Hepatocyte (in vitro differentiated cells): Measurements from ENCODE around the gene RPGRIP1. TPM values are rescaled to one million over a fixed set of nuclear protein-coding genes. Genes with fewer than 3 reads are reported as not detected.
A peak's percentile ranks its signal among the peaks of the same experiment; 100 is the strongest.
"Not testable (repeated sequence)": the region's sequence is repeated elsewhere in the genome, so short reads cannot be mapped to it uniquely, and the experiment has no call there.

Source experiments
- DNase-seq: peaks from one replicate; pipeline ENCODE4 v3.0.0-alpha.2; 2016; ENCODE audit warnings: low spot score
- H2AFZ ChIP-seq: fragments of 200-600 bp; sonication (generic); 2 replicates; pipeline ENCODE4 v1.6.0; 2016; ENCODE audit warnings: antibody characterized with exemption, mild to moderate bottlenecking
- H3K27ac ChIP-seq: fragments of 200-600 bp; sonication (generic); 2 replicates; pipeline ENCODE4 v1.5.1; 2016; ENCODE audit warnings: mild to moderate bottlenecking
- H3K27me3 ChIP-seq: fragments of 200-600 bp; sonication (generic); 2 replicates; pipeline ENCODE4 v1.6.1; 2016
- H3K36me3 ChIP-seq: fragments of 200-600 bp; sonication (generic); replicated peaks from 2 replicates; pipeline ENCODE4 v1.5.1; 2016; ENCODE audit warnings: low read depth; ENCODE audit not compliant: insufficient read depth
- H3K4me1 ChIP-seq: fragments of 200-600 bp; sonication (generic); 2 replicates; pipeline ENCODE4 v1.5.1; 2016; ENCODE audit warnings: mild to moderate bottlenecking, moderate library complexity; ENCODE audit not compliant: insufficient read depth
- H3K4me2 ChIP-seq: fragments of 200-600 bp; sonication (generic); 2 replicates; pipeline ENCODE4 v1.6.0; 2016
- H3K4me3 ChIP-seq: fragments of 200-600 bp; sonication (generic); 2 replicates; pipeline ENCODE4 v1.5.1; 2016; ENCODE audit warnings: mild to moderate bottlenecking
- H3K79me2 ChIP-seq: fragments of 200-600 bp; sonication (generic); 2 replicates; pipeline ENCODE4 v1.6.0; 2017; ENCODE audit warnings: mild to moderate bottlenecking
- H3K9me2 ChIP-seq: fragments of 200-600 bp; sonication (generic); replicated peaks from 2 replicates; pipeline ENCODE4 v1.6.0; 2017; ENCODE audit warnings: mild to moderate bottlenecking; ENCODE audit not compliant: insufficient read depth
- H3K9me3 ChIP-seq: fragments of 200-600 bp; sonication (generic); 2 replicates; pipeline ENCODE4 v1.5.1; 2016; ENCODE audit warnings: low read depth, mild to moderate bottlenecking
- H4K20me1 ChIP-seq: fragments of 200-600 bp; sonication (generic); 2 replicates; pipeline ENCODE4 v1.6.0; 2016; ENCODE audit warnings: mild to moderate bottlenecking; ENCODE audit not compliant: insufficient read depth, poor library complexity, severe bottlenecking
- EZH2 ChIP-seq: fragments of 200-600 bp; sonication (generic); IDR thresholded peaks from 2 replicates; pipeline ENCODE4 v1.6.1; 2016; ENCODE audit warnings: antibody characterized with exemption, mild to moderate bottlenecking, borderline replicate concordance
- EZH2phosphoT487 ChIP-seq: fragments of 200-600 bp; sonication (generic); IDR thresholded peaks from one replicate; pipeline ENCODE4 v1.6.1; 2018; ENCODE audit warnings: antibody characterized with exemption, mild to moderate bottlenecking, low read depth, moderate library complexity; ENCODE audit not compliant: unreplicated experiment, severe bottlenecking
- WGBS: methylation state at CpG from one replicate; pipeline ENCODE4 v1.1.6; 2016; ENCODE audit warnings: low lambda C conversion rate; ENCODE audit errors: missing lambda C conversion rate; 5-methylcytosine and 5-hydroxymethylcytosine counted together
- polyA plus RNA-seq: library from polyadenylated mRNA; unstranded; fragments of >200 nt; fragmentation: Nextera tagmentation; extraction: Ambion mirVana; gene quantifications from 2 replicates; pipeline ENCODE4 v1.2.1, GENCODE V29; 2016
- total RNA-seq: library from RNA; depleted of rRNA; stranded (reverse); fragments of >200 nt; gene quantifications from 2 replicates; pipeline ENCODE4 v1.2.3, GENCODE V29; 2014
- TF ChIP-seq, protein P1 (sequence below): fragments of 200-600 bp; sonication (generic); IDR thresholded peaks from 2 replicates; pipeline ENCODE4 v1.5.1; 2016; ENCODE audit warnings: antibody characterized with exemption, mild to moderate bottlenecking; ENCODE audit not compliant: poor library complexity

RPGRIP1 gene
- total and polyA plus RNA-seq, 2 experiments from 2014 or later, result 0.07 TPM; not detected in 1

DNA sequence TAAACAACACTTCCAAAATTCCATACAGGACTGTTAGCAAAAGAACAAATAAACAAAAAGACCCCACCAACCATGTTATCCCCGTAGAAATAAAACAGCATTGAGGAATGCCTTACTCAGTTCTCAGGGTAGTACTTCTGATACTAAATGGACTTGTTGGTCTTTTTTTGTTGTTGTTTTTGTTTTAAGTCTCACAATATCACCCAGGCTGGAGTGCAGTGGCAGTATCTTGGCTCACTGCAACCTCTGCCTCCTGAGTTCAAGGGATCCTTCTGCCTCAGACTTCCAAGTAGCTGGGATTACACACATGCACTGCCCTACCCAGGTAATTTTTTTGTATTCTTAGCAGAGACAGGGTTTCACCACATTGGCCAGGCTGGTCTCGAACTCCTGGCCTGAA is 27.7 kb upstream of the RPGRIP1 start:
- WGBS, result 93% methylated on average over 2 of the region's 2 CpGs
- H3K9me3 ChIP-seq, result no peaks in the 10 kb centered on the region
- H3K4me1 ChIP-seq, result peaks cover 7% of the 10 kb centered on the region
- H3K79me2 ChIP-seq, result peaks cover 100% of the 10 kb centered on the region
- no peak overlapping the region for H3K27ac ChIP-seq
- no peaks in the 10 kb centered on the region for H3K9me2 ChIP-seq
- no peaks in the 10 kb centered on the region for H3K27me3 ChIP-seq
- no peak overlapping the region for H3K4me2 ChIP-seq
- H4K20me1 ChIP-seq, result peaks cover 100% of the 10 kb centered on the region
- DNase-seq, result no peak
- TF ChIP-seq EZH2phosphoT487, result no peak
- TF ChIP-seq, protein P1, sequence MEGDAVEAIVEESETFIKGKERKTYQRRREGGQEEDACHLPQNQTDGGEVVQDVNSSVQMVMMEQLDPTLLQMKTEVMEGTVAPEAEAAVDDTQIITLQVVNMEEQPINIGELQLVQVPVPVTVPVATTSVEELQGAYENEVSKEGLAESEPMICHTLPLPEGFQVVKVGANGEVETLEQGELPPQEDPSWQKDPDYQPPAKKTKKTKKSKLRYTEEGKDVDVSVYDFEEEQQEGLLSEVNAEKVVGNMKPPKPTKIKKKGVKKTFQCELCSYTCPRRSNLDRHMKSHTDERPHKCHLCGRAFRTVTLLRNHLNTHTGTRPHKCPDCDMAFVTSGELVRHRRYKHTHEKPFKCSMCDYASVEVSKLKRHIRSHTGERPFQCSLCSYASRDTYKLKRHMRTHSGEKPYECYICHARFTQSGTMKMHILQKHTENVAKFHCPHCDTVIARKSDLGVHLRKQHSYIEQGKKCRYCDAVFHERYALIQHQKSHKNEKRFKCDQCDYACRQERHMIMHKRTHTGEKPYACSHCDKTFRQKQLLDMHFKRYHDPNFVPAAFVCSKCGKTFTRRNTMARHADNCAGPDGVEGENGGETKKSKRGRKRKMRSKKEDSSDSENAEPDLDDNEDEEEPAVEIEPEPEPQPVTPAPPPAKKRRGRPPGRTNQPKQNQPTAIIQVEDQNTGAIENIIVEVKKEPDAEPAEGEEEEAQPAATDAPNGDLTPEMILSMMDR, result no peak
- TF ChIP-seq EZH2, result no peak
- no peak overlapping the region for H3K4me3 ChIP-seq
- no peak overlapping the region for H2AFZ ChIP-seq
- H3K36me3 ChIP-seq, result no peaks in the 10 kb centered on the region

DNA sequence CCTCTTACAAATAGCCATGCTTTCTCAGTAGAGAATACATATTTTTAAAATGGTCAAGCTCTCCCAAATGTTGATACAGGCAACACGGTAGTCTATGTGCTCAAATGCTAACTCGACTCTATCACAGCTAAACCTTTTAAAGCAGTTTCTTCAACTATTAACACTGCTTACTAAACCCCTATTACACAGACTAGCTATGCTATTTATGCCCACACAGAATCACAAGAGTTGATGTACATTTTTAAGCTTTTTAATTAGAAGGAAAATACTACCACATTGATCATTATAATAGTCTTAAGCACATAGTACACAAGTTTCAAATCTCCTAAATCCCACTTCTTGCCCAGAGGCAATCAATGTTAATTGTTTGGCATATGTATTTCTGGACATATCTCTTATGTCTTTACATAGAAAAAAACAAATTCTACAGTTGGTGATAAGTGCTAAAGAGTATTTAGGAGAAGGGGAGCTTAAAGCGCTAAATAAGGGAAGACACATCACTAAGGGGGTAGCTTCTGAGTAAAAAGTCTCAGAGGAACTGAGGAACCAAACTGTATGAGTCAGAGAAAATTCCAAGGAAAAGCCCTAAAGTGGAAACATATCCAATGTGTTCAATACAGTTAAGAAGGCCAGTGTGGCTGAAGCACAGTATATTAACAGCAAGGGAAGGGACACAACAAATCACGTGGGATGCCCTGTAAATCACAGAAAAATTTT is 24.3 kb upstream of the RPGRIP1 start:
- DNase-seq, result no peak
- Histone ChIP-seq H3K79me2 (peaks cover 100% of the 10 kb centered on the region), H3K4me1 (peaks cover 22% of the 10 kb centered on the region), H3K36me3 (no peaks in the 10 kb centered on the region), H3K9me3 (no peaks in the 10 kb centered on the region), H2AFZ (no peak overlapping the region), H3K4me2 (peak overlapping the region; percentile 44), H3K4me3 (no peak overlapping the region), H3K9me2 (no peaks in the 10 kb centered on the region), H4K20me1 (peaks cover 100% of the 10 kb centered on the region), H3K27ac (peak overlapping the region; percentile 3), H3K27me3 (no peaks in the 10 kb centered on the region)
- TF ChIP-seq EZH2phosphoT487 (no peak), EZH2 (no peak)
- TF ChIP-seq, protein P1, result no peak
- WGBS, result 71% methylated on average over 4 of the region's 4 CpGs

DNA sequence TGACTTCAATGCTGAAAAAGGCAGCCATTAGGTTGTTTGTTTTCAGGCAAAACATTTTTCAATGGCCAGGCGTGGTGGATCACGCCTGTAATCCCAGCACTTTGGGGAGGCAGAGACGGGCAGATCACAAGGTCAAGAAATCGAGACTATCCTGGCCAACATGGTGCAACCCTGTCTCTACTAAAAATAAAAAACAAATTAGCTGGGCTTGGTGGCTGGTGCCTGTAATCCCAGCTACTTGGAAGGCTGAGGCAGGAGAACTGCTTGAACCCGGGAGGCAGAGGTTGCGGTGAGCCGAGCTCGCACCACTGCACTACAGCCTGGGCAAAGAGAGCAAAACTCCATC is 23.8 kb upstream of the RPGRIP1 start:
- H3K36me3 ChIP-seq, H3K9me3 ChIP-seq, H3K27me3 ChIP-seq, H2AFZ ChIP-seq, DNase-seq, H3K4me3 ChIP-seq, H3K9me2 ChIP-seq: not testable (repeated sequence)
- peaks cover 22% of the 10 kb centered on the region for H3K4me1 ChIP-seq
- peak overlapping the region; percentile 3 for H3K27ac ChIP-seq
- H3K79me2 ChIP-seq, result peaks cover 100% of the 10 kb centered on the region
- peaks cover 100% of the 10 kb centered on the region for H4K20me1 ChIP-seq
- 82% methylated on average over 8 of the region's 8 CpGs for WGBS
- H3K4me2 ChIP-seq, result peak overlapping the region; percentile 44

DNA sequence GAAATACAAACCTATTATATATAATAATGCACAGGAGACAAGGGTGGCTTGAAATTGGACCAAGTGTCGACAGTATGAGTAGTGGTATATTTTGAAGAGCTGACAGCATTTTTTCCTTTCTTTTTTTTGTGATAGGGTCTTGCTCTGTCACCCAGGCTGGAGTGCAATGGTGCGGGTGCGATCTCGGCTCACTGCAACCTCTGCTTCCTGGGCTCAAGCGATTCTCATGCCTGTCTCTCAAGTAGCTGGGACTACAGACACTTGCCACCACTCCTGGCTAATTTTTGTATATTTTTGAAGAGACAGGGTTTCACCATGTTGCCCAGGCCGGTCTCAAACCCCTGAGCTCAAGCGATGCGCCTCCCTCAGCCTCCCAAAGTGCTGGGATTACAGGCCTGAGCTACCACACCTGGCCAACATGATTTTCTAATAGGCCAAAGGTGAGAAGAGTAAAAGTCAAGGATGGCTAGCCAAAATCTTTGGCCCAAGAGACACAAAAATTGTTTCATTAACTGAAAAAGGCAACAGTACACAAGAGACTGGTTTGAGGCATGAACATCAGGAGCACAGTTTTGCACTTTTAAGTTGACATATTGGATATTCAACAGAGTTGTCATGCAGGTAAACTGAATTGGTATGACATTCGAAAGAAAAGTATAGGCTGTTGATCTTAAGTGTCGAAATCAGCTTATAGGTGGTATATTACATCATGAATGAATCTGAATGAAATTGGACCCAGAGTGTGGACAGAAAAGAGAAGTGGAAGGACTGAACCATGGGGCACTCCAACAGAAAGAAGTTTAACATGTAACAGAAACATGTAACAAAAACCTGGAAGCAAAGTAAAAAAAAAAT is 23.1 kb upstream of the RPGRIP1 start:
- DNase-seq, result no peak
- no peak overlapping the region for H2AFZ ChIP-seq
- peaks cover 100% of the 10 kb centered on the region for H4K20me1 ChIP-seq
- H3K36me3 ChIP-seq, result no peaks in the 10 kb centered on the region
- H3K4me2 ChIP-seq, result peak overlapping the region; percentile 44
- TF ChIP-seq, protein P1, result no peak
- TF ChIP-seq EZH2phosphoT487, result no peak
- H3K4me1 ChIP-seq, result peaks cover 22% of the 10 kb centered on the region
- peaks cover 100% of the 10 kb centered on the region for H3K79me2 ChIP-seq
- no peak overlapping the region for H3K4me3 ChIP-seq
- peak overlapping the region; percentile 3 for H3K27ac ChIP-seq
- 95% methylated on average over 10 of the region's 10 CpGs for WGBS
- no peaks in the 10 kb centered on the region for H3K9me3 ChIP-seq
- H3K9me2 ChIP-seq, result no peaks in the 10 kb centered on the region
- no peaks in the 10 kb centered on the region for H3K27me3 ChIP-seq
